CD4-positive, alpha-beta T cell (primary cell): ENCODE data around the gene STUB1. TPM values are rescaled to one million over a fixed set of nuclear protein-coding genes. Genes with fewer than 3 reads are reported as not detected.
"Not testable (repeated sequence)": the region's sequence is repeated elsewhere in the genome, so short reads cannot be mapped to it uniquely, and the experiment has no call there.

Source experiments
- ATAC-seq: fragments of 200-7000 bp; cut with Tn5 transposase; one replicate; pipeline ENCODE4 v1.10.0; 2022; ENCODE audit warnings: mild to moderate bottlenecking; ENCODE audit not compliant: poor library complexity
- CTCF ChIA-PET: fragments of 350-600 bp; sonication (Branson Sonifier 250); formaldehyde crosslinking; loops from one replicate; lab custom pipeline; 2021; ENCODE audit warnings: antibody characterized with exemption, inconsistent platforms; lab: Charles Lee
- POLR2A ChIA-PET: fragments of 350-600 bp; sonication (Branson Sonifier 250); formaldehyde crosslinking; loops from one replicate; lab custom pipeline; 2021; ENCODE audit warnings: antibody characterized with exemption, inconsistent platforms; lab: Charles Lee
- DNase-seq, 14 experiments: peaks; one replicate each; pipeline ENCODE4 v3.0.0-alpha.2; 2013 to 2020; ENCODE audit warnings: mixed read lengths in 2 of 14
- H3K27ac ChIP-seq, 2 donors: one replicate each; pipeline versions ENCODE4 v1.5.1 to v1.7.0; 2013; ENCODE audit warnings: low read length in 2 of 2, low read depth in 1 of 2, mild to moderate bottlenecking in 1 of 2
- H3K27me3 ChIP-seq, 2 experiments: 1 replicate in 1 of 2; 2 replicates in 1 of 2; pipeline versions ENCODE4 v1.6.1 to v1.7.0; 2013; ENCODE audit warnings: low read length in 2 of 2, control low read depth in 1 of 2, mild to moderate bottlenecking in 1 of 2, moderate library complexity in 1 of 2; ENCODE audit not compliant: insufficient read depth in 2 of 2, control insufficient read depth in 1 of 2
- H3K36me3 ChIP-seq: one replicate; pipeline ENCODE4 v1.6.1; 2013; ENCODE audit warnings: low read length, control low read depth; ENCODE audit not compliant: insufficient read depth
- H3K4me1 ChIP-seq: one replicate; pipeline ENCODE4 v1.6.1; 2013; ENCODE audit warnings: low read length, control low read depth; ENCODE audit not compliant: insufficient read depth
- H3K4me3 ChIP-seq: one replicate; pipeline ENCODE4 v1.5.1; 2013; ENCODE audit warnings: mild to moderate bottlenecking, low read length, moderate library complexity
- H3K9me3 ChIP-seq, 2 experiments: 1 replicate in 1 of 2; 2 replicates in 1 of 2; pipeline versions ENCODE4 v1.6.1 to v1.7.0; 2013; ENCODE audit warnings: low read length in 2 of 2, mild to moderate bottlenecking in 2 of 2, control low read depth in 1 of 2, moderate library complexity in 1 of 2; ENCODE audit not compliant: control insufficient read depth in 1 of 2, insufficient read depth in 1 of 2
- H3K27ac Mint-ChIP-seq: one replicate; pipeline ENCODE4 v1.8.0; 2020; ENCODE audit warnings: mixed read lengths
- H3K27me3 Mint-ChIP-seq: one replicate; pipeline ENCODE4 v1.8.0; 2021; ENCODE audit warnings: mixed read lengths
- H3K36me3 Mint-ChIP-seq: one replicate; pipeline ENCODE4 v1.8.0; 2021; ENCODE audit warnings: low read depth, mixed read lengths
- H3K4me1 Mint-ChIP-seq: one replicate; pipeline ENCODE4 v1.8.0; 2021; ENCODE audit warnings: low read depth, mixed read lengths
- H3K4me3 Mint-ChIP-seq: one replicate; pipeline ENCODE4 v1.8.0; 2020; ENCODE audit warnings: mild to moderate bottlenecking, mixed read lengths
- H3K9me3 Mint-ChIP-seq: one replicate; pipeline ENCODE4 v1.8.0; 2020; ENCODE audit warnings: mixed read lengths
- CTCF ChIP-seq: fragments of 200-600 bp; IDR thresholded peaks from one replicate; pipeline ENCODE4 v1.8.0; 2022; ENCODE audit warnings: antibody characterized with exemption, mild to moderate bottlenecking
- intact Hi-C, 2 experiments: fragments of 100-400 bp; cut with DNase I in 1 of 2; cut with micrococcal nuclease in 1 of 2; formaldehyde crosslinking; loops; one replicate each; pipeline versions ENCODE4 v1.15.1 to v1.9.0; 2023 to 2025; cut with DNase I, micrococcal nuclease
- total RNA-seq, 174 experiments: library from RNA in 2 of 174; stranded (reverse) in 2 of 174; gene quantifications; one replicate each; pipeline ENCODE4 v1.2.3 and lab custom pipeline; 2021 to 2026

The STUB1 gene
- total RNA-seq, 2 experiments from 2014 or later, result 46.9 to 53.9 TPM

GRCh38 chr16:712740-713250, 32.6 kb downstream of the STUB1 start:
- ATAC-seq, H3K4me3 ChIP-seq, H3K36me3 ChIP-seq, H3K27ac ChIP-seq, H3K4me1 Mint-ChIP-seq, H3K36me3 Mint-ChIP-seq, H3K9me3 Mint-ChIP-seq, H3K27ac Mint-ChIP-seq: not testable (repeated sequence)
- Histone ChIP-seq H3K4me1 (peaks cover 24% of the 10 kb centered on the region), H3K27me3 (peaks cover 45 to 49% of the 10 kb centered on the region in 2 experiments), H3K9me3 (peaks cover 0 to 27% of the 10 kb centered on the region in 2 experiments)
- POLR2A ChIA-PET, result interaction anchor here (1.6 kb wide), 1 partner anchor 72 kb away, joined by 4 read pairs; no protein-coding TSS in a partner anchor
- peak in 7 of 14 experiments; percentile 30 to 68 (median 49) for DNase-seq
- intact Hi-C loops, result loop anchor here in 1 of 2 experiments (5.0 kb wide), 2 partner anchors 340 to 480 kb away; no protein-coding TSS in a partner anchor
- peak; percentile 37 for TF ChIP-seq CTCF
- CTCF ChIA-PET, result interaction anchor here (0.9 to 1.6 kb wide), 6 partner anchors 12 to 75 kb away, joined by 3 to 9 read pairs (median 6); partner anchors contain the start of genes CHTF18, CIAO3, RPUSD1 and WDR24
- H3K4me3 Mint-ChIP-seq, result peak overlapping the region; percentile 40
- peaks cover 42% of the 10 kb centered on the region for H3K27me3 Mint-ChIP-seq

- no peak for TF ChIP-seq CTCF
- POLR2A ChIA-PET, result interaction anchor here (4.5 kb wide), 1 partner anchor 12 kb away, joined by 30 read pairs; the partner anchor contains the start of genes CCDC78 and HAGHL
Measured at GRCh38 chr16:714079-714478, 33.9 kb downstream of the STUB1 start.

GRCh38 chr16:714558-715476, 34.6 kb downstream of the STUB1 start, which contains the start of gene METRN:
Gene METRN (plus strand): TSS chr16:715118. CDS start chr16:715290, 172 bp downstream.
- no peaks in the 10 kb centered on the region for H3K36me3 Mint-ChIP-seq
- TF ChIP-seq CTCF, result no peak

More at GRCh38 chr16:714079-714478, 33.9 kb downstream of the STUB1 start:
- peaks cover 0 to 27% of the 10 kb centered on the region in 2 experiments for H3K9me3 ChIP-seq
- H3K27me3 ChIP-seq, result peaks cover 32 to 37% of the 10 kb centered on the region in 2 experiments
- intact Hi-C loops, result loop anchor here in 1 of 2 experiments (2.0 to 5.0 kb wide), 3 partner anchors 15 to 478 kb away; no protein-coding TSS in a partner anchor
- CTCF ChIA-PET, result no interaction called here
- H3K27me3 Mint-ChIP-seq, result peaks cover 29% of the 10 kb centered on the region
- no peaks in the 10 kb centered on the region for H3K9me3 Mint-ChIP-seq
- no peaks in the 10 kb centered on the region for H3K36me3 Mint-ChIP-seq
- H3K4me1 ChIP-seq, result peaks cover 26% of the 10 kb centered on the region
- H3K27ac ChIP-seq, result no peak overlapping the region
- H3K4me3 ChIP-seq, result no peak overlapping the region
- DNase-seq, result no peak
- no peak overlapping the region for H3K27ac Mint-ChIP-seq
- no peaks in the 10 kb centered on the region for H3K36me3 ChIP-seq
- no peak for ATAC-seq
- peak overlapping the region; percentile 60 for H3K4me3 Mint-ChIP-seq
- peaks cover 10% of the 10 kb centered on the region for H3K4me1 Mint-ChIP-seq

More at GRCh38 chr16:714558-715476, 34.6 kb downstream of the STUB1 start, which contains the start of gene METRN:
- CTCF ChIA-PET, result interaction anchor here (1.2 to 2.3 kb wide), 2 partner anchors 26 to 74 kb away, joined by 3 to 8 read pairs; partner anchors contain the start of genes CHTF18, CIAO3 and RPUSD1
- peaks cover 0 to 19% of the 10 kb centered on the region in 2 experiments for H3K9me3 ChIP-seq
- no peak within 1 kb of the TSS for H3K27ac Mint-ChIP-seq
- peaks cover 25 to 30% of the 10 kb centered on the region in 2 experiments for H3K27me3 ChIP-seq
- no peaks in the 10 kb centered on the region for H3K36me3 ChIP-seq
- intact Hi-C loops, result loop anchor here in 1 of 2 experiments (2.0 to 5.0 kb wide), 3 partner anchors 14 to 477 kb away; no protein-coding TSS in a partner anchor
- peak within 1 kb of the TSS; percentile 12 for H3K4me3 ChIP-seq
- no peaks in the 10 kb centered on the region for H3K9me3 Mint-ChIP-seq
- ATAC-seq (peak; percentile 92), DNase-seq (peak; percentile 76 to 95 (median 88))
- H3K4me3 Mint-ChIP-seq, result peak within 1 kb of the TSS; percentile 69
- H3K27ac ChIP-seq, result no peak within 1 kb of the TSS
- peaks cover 18% of the 10 kb centered on the region for H3K4me1 Mint-ChIP-seq
- H3K27me3 Mint-ChIP-seq, result peaks cover 21% of the 10 kb centered on the region
- H3K4me1 ChIP-seq, result peaks cover 33% of the 10 kb centered on the region
- POLR2A ChIA-PET, result interaction anchor here (0.9 to 4.5 kb wide), 4 partner anchors 12 to 74 kb away, joined by 3 to 30 read pairs (median 14); partner anchors contain the start of genes CCDC78, CHTF18, HAGHL and RPUSD1
